DMS114 treated with DMSO at 0.1 percent for 48 hours (cell line): Measurements from ENCODE around the gene NINL.
"Not testable (repeated sequence)": the region's sequence is repeated elsewhere in the genome, so short reads cannot be mapped to it uniquely, and the experiment has no call there.

Experiments
- DNase-seq: peaks from one replicate; lab custom pipeline; 2025; ENCODE audit not compliant: unreplicated experiment; lab: John Stamatoyannopoulos, UW

The NINL gene

DNA sequence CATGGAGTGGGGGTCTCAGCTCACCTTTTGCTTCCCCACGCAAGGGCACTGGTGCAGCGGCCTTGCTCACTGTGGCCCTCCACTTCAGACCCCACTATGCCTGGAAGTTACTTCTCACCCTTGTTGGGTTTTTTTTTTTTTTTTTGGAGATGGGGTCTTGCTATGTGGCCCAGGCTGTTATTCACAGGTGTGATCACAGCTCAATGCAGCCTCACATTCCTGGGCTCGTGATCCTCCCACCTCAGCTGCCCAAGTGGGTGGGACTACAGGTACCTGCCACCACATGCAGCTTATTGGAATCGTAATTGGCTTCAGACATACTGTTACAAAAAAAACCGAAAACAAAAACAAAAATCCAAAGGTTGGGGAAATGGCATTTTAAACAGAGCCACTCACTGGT lies 32.4 kb downstream of the NINL start:
- no peak for DNase-seq

DNA sequence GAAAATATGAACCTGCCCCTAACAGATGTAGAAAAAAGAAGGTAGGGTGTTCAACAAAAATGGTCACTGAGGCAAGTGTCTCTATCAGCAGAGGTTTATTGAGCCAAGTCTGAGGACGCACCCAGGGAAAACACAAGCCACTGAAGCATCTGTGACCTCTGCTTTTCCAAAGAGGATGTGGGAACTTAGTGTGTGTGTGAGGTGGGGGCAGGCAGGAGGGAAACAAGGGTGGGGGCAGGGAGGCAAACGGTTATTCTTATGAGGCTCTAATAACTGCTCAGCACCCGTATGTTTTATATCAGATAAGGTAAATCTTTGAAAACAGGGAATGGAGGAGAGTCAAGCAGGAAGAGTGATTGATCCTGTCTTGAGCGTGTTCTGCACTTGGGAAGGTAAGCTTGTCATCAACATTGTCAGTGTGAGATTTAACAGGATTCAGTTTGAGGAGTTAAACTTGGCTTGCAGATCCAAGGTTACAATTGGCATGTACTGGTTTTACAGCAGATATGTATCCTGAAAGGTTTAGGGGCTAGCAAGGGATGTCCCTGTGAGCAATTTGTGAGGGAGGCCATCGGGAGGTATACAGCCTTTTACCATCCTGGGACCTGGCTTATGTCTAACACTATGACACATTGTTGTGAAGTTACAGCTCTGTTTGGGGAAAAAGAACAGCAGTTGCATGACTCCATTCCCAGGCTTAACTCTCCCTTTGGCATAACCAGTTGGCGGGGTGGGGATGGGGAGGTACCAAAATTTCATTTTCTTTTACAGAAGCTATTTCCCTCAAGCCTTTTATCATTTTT lies 33.7 kb downstream of the NINL start:
- DNase-seq = no peak

DNA sequence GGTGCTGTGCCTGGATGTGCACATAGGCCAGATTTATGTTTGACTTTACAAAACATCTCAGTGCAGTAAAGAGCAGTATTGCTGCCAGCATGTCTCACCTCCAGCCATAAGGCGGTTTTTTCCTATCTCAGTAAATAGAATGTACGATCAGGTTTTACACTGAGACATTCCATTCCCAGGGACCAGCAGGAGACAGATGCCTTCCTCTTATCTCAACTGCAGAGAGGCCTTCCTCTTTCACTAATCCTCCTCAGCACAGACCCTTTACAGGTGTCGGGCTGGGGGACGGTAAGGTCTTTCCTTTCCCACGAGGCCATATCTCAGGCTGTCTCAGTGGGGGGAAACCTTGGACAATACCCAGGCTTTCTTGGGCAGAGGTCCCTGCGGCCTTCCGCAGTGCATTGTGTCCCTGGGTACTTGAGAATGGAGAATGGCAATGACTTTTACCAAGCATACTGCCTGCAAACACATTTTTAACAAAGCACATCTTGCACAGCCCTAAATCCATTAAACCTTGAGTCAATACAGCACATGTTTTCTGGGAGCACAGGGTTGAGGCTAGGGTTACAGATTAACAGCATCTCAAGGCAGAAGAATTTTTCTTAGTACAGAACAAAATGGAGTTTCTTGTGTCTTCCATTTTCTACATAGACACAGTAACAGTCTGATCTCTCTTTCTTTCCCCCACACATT lies 34.5 kb downstream of the NINL start:
- not testable (repeated sequence) for DNase-seq

DNA sequence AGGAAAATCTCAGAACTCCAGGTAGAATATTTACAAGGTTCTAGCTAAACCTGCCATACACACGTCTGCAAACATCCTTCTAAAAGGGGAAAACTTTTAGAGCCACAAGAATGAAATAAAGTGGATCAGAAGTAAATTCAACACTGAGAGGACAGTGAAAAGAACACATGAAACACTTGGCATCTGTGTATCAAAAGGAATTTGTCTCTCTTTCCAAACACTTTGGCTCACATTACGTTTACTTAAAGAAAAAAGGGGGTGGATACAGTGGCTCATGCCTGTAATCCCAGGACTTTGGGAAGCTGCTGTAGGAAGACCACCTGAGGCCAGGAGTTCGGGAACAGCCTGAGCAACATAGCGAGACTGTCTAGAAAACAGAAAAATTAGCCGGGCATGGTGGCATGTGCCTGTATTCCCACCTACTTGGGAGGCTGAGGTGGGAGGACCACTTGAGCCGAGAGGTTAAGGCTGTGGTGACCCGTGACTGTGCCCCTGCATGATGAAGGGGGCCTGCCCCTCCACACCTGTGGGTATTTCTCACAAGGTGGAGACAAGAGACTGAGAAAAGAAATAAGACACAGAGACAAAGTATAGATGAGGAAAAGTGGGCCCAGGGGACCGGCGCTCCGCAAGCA lies 35.4 kb downstream of the NINL start:
- no peak for DNase-seq

DNA sequence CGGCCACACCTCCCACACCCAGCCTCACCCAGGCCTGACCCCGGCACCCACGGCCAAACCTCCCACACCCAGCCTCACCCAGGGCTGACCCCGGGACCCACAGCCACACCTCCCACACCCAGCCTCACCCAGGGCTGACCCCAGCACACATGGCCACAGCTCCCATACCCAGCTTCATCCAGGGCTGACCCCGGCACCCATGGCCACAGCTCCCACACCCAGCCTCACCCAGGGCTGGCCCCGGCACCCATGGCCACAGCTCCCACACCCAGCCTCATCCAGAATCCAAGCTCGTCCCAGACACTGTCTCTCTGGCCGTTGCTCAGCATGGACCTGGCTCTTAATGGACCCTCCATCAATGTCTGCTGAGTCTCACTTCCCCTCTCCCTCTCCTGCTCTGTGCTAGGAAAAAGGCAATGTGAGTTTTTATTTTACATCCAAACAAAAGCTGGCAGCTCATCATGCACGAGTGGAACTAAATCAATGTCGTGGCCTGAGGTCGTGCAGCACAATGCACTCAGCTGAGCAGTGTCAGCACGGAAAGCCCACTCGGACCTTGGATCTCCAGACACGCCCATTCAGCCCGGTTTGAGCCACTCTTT lies 36.1 kb downstream of the NINL start:
- DNase-seq = no peak

DNA sequence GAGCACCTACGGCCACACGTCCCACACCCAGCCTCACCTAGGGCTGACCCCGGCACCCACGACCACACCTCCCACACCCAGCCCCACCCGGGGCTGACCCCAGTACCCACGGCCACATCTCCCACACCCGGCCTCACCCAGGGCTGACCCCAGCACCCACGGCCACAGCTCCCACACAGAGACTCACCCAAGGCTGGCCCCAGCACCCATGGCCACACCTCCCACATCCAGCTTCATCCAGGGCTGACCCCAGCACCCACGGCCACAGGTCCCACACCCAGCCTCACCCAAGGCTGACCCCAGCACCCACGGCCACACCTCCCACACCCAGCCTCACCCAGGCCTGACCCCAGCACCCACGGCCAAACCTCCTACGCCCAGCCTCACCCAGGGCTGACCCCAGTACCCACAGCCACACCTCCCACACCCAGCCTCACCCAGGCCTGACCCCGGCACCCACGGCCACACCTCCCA lies 36.7 kb downstream of the NINL start:
- DNase-seq = no peak

DNA sequence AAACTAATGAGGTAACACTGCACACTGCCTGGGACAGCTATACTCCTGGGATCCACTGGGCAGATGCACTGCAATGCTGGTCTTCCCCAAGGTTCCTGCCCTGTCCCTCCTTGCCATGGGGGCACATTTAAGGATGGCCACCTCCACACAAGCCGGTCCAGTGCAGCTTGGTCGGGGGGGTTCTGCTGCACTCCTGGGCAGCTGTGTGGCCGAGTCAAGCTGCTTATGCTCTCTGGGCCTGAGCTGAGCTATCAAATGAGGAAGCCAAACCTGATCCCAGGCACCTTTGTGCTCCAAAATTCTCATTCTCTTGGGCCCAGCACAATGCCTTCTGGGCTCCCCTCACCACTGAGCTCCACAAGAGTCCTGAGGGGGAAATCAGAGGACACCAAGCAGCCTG lies 37.3 kb downstream of the NINL start:
- DNase-seq = no peak

DNA sequence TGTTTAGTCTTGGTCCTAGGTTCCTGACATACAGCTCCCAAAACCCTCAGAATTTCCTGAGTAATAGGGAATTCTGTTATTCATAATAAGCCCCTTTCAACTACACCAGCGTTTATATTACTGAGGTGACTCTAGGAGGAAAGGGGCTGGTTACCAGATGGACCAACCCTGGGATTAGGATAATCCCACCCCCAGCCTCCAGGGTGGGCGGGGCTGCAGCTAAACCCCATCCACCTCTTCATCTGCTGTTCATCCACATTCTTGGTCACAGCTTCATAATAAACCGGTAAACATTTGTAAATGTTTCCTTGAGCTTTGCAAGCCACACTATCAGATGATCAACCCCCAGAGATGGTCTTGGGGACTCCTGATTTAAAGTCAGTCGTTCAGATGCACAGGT lies 38.3 kb downstream of the NINL start:
- DNase-seq = no peak

DNA sequence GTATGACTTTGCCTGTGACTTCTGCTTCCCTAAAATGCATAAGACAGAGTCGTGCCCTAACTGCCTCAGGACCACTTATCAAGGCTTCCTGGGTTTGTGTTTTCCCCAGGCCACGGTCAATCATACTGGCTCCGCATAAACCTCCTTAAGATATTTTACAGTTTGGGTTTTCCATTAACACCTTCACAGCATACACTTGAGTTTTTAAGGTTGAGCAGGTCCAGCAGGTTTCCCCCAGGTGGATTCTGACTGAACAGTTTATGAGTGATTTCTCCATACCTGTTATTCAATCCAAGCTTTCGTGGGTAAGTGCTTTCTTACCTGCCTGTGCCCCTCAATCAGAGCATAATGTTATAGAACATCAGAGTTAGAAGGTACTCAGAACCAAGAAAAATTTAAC lies 39.3 kb downstream of the NINL start:
- DNase-seq = no peak

DNA sequence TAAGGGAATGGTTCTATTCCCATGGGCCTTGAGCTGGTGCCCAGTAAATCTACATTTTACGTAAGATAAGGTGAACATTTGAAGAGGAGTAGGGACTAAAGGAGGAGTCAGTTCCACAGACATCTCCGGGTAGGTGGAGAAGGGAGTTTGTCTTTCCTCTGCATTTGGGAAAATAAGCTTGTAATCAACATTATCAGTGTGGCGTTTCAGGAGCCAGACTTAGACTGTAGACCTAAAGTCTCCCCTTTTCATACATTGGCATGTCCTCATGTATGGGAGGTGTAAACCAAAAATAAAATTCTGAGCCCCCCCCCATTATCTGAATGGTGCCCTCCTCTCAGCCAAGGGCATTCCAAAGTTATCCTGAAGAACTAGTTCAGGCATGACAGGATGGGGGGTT lies 40.2 kb downstream of the NINL start:
- no peak for DNase-seq

DNA sequence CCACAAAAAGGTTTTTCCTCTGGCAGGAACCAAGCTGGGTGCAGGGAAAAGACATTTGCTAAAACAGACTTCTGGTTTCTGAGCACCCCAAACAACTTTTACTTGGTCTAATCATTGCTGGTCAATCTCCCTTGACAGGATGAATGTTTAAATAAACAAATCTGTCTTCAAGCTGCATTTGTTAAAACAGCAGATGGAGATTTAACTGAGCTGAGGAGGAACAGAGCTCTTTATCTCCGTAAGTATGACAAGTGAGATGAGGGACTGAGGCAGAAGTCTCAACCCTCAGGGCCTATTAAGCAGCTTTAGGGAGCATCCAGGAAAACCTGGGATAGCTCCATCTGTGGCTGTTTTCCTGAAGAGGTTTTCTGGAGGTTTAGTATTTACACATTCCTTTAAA lies 40.6 kb downstream of the NINL start:
- DNase-seq = no peak

DNA sequence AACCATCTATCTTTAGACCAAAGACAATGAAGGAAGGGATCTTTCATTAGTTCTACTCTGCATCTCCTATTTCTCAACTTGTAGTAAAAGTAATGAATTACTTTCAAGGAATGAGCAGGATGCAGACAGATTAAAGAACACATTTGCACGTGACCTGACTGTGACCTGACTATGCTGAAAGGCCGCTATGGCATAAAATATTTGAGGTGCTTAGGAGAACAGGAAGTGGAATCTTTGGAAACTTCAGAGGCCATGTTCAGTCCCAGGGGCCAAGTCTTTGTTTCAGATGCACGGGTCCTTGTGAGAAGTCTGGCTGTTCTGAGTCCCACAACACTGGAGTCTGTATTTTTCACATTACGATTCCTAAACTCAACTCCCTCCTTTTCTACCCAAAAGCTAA lies 41.0 kb downstream of the NINL start:
- DNase-seq = no peak

DNA sequence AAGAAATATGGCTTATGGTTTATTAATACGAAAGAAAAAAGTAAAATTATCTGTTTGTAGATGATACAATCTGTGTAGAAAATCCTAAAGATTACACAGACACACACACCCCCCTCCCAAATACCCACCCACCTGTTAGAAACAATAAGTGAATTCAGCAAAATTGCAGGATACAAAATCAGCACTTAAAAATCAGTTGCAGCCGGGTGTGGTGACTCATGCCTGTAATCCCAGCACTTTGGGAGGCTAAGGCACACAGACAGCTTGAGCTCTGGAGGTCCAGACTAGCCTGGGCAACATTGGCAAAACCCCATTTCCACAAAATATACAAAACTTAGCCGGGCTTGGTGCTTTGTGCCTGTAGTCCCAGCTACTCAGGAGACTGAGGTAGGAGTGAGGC lies 42.3 kb downstream of the NINL start:
- no peak for DNase-seq

DNA sequence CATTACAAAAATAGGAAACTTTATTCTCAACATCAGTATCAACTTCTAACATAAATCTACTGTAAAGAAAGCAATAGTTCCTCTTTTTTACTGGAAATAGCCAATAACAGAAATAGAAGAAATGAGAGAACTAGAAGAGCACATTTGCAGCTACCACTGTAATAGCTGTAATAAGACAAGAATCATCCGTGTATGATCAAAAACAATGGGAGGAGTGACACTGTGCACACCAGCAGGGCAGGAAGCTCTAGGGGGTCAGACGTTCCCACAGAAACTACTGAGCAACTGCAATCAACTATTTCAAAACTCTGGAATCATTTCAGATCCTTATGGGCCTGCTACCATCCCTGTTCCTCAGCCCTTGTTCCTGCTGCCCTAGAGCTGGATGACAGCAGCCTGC lies 43.7 kb downstream of the NINL start:
- no peak for DNase-seq

DNA sequence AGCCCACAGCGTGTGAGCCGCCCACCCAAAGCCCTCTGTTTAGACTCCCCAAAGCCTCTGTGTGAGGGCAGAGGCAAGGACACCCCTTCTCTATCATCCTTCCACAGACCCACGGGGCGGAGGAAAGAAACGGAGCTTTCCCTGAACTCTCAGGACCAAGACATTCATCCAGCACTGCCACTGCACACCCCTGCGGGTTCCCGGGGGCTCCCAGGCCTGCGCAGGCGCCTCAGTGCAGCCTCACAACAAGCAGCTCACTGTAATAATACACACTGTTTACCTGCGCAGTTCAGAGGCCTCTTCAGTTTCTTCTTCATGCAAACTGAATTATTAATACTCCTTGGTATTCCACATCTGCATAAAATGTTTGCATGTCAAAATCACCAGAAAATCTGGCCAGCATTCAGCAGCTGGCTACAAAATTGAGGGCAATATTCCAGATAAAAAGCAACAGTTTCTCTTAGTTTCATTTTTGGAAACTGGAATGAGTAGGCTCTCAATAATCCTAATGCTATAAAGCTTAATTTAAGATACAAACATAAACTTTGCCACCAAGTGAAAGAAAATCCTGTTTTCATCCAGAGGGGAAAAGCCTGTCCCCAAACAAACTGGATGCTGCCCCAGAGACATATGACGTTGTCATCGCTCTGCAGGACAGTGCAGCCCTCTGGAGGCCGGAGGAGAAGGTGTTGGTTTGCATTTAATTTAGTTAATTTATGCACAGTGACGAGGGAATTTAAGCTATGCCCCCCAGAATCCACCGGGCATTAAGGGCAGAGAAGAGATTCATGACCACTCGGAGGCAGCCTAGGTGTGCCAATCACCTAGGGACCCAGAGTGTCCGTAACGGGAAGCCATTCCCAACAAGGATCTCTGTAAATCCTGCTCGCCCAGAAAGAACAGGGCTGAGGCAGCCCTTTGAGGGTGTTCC lies 45.3 kb downstream of the NINL start:
- DNase-seq = no peak

DNA sequence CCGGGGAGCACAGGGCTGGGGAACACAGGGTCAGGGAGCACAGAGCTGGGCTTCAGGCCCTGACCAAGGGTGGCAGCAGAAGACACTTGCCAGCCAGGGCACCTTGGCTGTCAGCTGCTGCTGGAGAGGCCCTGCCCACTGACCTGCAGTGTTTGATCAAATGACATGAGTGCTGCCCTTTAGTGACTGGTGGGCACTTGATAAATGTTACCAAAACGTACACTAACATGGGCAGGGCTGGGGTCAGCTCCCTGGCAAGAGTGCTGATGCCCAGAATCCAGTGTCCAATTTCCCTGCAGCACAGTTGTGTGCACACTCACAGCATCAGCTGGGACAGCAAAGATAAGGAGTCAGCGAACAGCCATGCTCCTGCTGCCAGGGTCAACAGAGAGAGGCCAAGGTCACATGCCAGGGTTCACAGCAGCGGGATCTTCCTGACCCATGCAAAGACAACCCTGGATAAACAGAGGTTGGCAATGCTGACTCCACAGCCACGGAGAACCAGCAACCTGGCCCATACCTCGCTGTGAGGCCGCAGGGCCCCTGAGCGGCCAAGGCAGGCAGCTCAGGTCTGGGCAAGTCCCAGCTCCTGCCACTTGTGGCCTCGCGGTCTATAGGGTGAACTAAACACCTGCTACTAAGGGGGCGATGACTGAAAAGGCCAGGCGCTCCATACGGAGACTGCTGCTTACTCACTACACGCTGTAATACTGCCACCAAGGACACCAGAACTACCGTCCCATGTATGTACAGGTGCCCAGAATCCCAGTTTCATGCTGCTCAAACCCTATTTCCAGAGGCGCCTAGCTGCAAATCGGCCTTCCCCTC lies 46.3 kb downstream of the NINL start:
- no peak for DNase-seq

DNA sequence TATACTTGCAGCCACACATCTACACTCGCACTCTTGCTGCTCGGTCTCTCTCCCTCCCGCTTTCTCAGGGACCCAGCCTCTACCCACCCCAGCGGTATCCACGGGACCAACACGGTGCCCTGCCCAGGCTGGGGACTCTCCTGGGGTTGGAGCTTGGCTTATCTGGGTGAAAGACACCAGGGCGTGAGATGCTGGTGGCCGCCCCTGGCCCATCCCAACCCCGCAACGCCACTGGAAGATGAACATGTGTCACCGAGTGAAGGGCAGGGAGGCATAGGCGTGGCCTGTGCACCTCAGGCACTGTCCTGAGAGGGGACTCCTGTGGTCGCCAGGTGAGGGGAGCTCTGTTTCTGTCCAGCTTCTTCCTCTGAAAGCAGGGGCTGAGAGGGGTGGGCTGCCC lies 47.4 kb downstream of the NINL start:
- no peak for DNase-seq

DNA sequence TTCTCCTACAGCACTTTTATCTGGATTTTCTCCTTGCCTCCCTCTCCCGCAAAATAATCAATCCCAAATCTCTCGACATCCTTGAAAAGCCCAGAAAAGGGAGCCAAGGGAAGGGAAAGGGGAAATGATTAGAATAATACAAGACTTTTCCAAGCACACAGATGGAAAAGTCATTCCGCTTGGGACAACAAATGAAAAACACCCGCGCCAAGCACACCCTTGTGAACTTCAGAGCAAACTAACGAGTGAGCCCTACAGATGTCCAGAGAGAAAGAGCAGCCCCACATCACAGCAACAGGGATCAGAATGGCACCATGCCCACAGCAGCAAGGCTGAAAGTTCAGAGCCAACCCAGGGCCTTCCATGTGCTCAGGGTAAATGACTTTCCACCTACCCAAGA lies 49.6 kb downstream of the NINL start:
- DNase-seq = no peak

DNA sequence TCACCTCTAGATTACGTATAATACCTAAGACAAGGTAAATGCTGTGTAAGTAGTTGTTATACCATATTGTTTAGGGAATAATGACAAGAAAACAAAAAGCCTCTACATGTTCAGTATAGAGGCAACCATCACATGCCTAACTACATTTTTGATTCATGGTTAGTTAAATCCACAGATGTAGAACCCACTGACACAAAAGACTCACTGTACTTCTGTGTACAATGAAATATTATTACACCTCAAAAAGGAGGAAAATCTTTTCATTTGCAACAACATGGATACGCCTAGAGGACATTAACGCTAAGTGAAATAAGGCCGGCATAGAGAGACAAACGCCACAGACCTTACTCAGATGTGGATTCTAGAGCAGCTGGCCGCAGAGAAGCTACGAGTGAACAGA lies 50.5 kb downstream of the NINL start:
- DNase-seq = no peak
